Cardiac muscle cell (in vitro differentiated cells and primary cell): ENCODE data around the gene MAST4. TPM values are rescaled to one million over a fixed set of nuclear protein-coding genes. Genes with fewer than 3 reads are reported as not detected.

Experiments
- DNase-seq, 2 donors: peaks; one replicate each; pipeline versions ENCODE4 v3.0.0 to v3.0.0-alpha.2; 2010 to 2017; ENCODE audit warnings: low read depth in 1 of 2, low spot score in 1 of 2
- H3K27ac ChIP-seq: fragments of 200-600 bp; sonication (generic); 2 replicates; pipeline ENCODE4 v1.5.1; 2016
- H3K27me3 ChIP-seq: fragments of 200-600 bp; sonication (generic); 2 replicates; pipeline ENCODE4 v1.6.0; 2016; ENCODE audit warnings: control low read depth
- H3K36me3 ChIP-seq: fragments of 200-600 bp; sonication (generic); 2 replicates; pipeline ENCODE4 v1.5.1; 2016; ENCODE audit warnings: control low read depth
- H3K4me1 ChIP-seq: fragments of 200-600 bp; sonication (generic); 2 replicates; pipeline ENCODE4 v1.8.1; 2017; ENCODE audit warnings: low read depth, mild to moderate bottlenecking, mixed run types
- H3K4me3 ChIP-seq: fragments of 200-600 bp; sonication (generic); 2 replicates; pipeline ENCODE4 v1.5.1; 2016; ENCODE audit warnings: mild to moderate bottlenecking
- H3K9me3 ChIP-seq: fragments of 200-600 bp; sonication (generic); 2 replicates; pipeline ENCODE4 v1.5.1; 2017; ENCODE audit warnings: low read depth, mild to moderate bottlenecking, control low read depth
- CTCF ChIP-seq: IDR thresholded peaks from 2 replicates; pipeline ENCODE4 v1.5.1; 2012; ENCODE audit warnings: low read depth, mild to moderate bottlenecking, low read length
- polyA plus RNA-seq: library from polyadenylated mRNA; unstranded; fragments of >200 nt; fragmentation: Nextera tagmentation; extraction: Ambion mirVana; gene quantifications from 2 replicates; pipeline ENCODE4 v1.2.1, GENCODE V29; 2016
- total RNA-seq: library from RNA; depleted of rRNA; stranded (reverse); fragments of >200 nt; gene quantifications from 2 replicates; pipeline ENCODE4 v1.2.3, GENCODE V29; 2016

Gene MAST4
- total and polyA plus RNA-seq, 2 experiments from 2014 or later = 33.1 to 58.0 TPM

- peaks cover 7% of the 10 kb centered on the region for H3K4me1 ChIP-seq
- no peaks in the 10 kb centered on the region for H3K27me3 ChIP-seq
- DNase-seq = no peak
- no peaks in the 10 kb centered on the region for H3K9me3 ChIP-seq
- no peak overlapping the region for H3K4me3 ChIP-seq
- no peak overlapping the region for H3K27ac ChIP-seq
- TF ChIP-seq CTCF = no peak
- no peaks in the 10 kb centered on the region for H3K36me3 ChIP-seq
These were observed 587.7 kb downstream of the MAST4 start for GRCh38 chr5:67183859-67184258.

GRCh38 chr5:67187006-67187715, 591.0 kb downstream of the MAST4 start:
- H3K27ac ChIP-seq = no peak overlapping the region
- H3K4me3 ChIP-seq = no peak overlapping the region
- TF ChIP-seq CTCF = no peak
- no peaks in the 10 kb centered on the region for H3K36me3 ChIP-seq
- H3K27me3 ChIP-seq = no peaks in the 10 kb centered on the region
- DNase-seq = no peak
- H3K4me1 ChIP-seq = peaks cover 2% of the 10 kb centered on the region
- H3K9me3 ChIP-seq = no peaks in the 10 kb centered on the region

- no peaks in the 10 kb centered on the region for H3K36me3 ChIP-seq
- DNase-seq = no peak
- no peaks in the 10 kb centered on the region for H3K27me3 ChIP-seq
- no peaks in the 10 kb centered on the region for H3K9me3 ChIP-seq
- TF ChIP-seq CTCF = no peak
- H3K4me1 ChIP-seq = no peaks in the 10 kb centered on the region
- no peak overlapping the region for H3K27ac ChIP-seq
- no peak overlapping the region for H3K4me3 ChIP-seq
These were observed 592.3 kb downstream of the MAST4 start for GRCh38 chr5:67188274-67189078.

- H3K4me1 ChIP-seq = no peaks in the 10 kb centered on the region
- TF ChIP-seq CTCF = no peak
- H3K9me3 ChIP-seq = no peaks in the 10 kb centered on the region
- H3K4me3 ChIP-seq = no peak overlapping the region
- no peak overlapping the region for H3K27ac ChIP-seq
- H3K27me3 ChIP-seq = no peaks in the 10 kb centered on the region
- H3K36me3 ChIP-seq = no peaks in the 10 kb centered on the region
- no peak for DNase-seq
These were observed 592.8 kb downstream of the MAST4 start for GRCh38 chr5:67189079-67189354.

- TF ChIP-seq CTCF = no peak
- Histone ChIP-seq H3K4me1 (no peaks in the 10 kb centered on the region), H3K9me3 (no peaks in the 10 kb centered on the region), H3K27me3 (no peaks in the 10 kb centered on the region), H3K27ac (no peak overlapping the region), H3K36me3 (no peaks in the 10 kb centered on the region), H3K4me3 (no peak overlapping the region)
- DNase-seq = no peak
These were observed 593.7 kb downstream of the MAST4 start for GRCh38 chr5:67189931-67190330.
